ENCODE data around the gene GPX5. TPM values are rescaled to one million over a fixed set of nuclear protein-coding genes. Genes with fewer than 3 reads are reported as not detected.

Gene GPX5
- total RNA-seq, 1 donor from 2014 or later = not detected

DNA sequence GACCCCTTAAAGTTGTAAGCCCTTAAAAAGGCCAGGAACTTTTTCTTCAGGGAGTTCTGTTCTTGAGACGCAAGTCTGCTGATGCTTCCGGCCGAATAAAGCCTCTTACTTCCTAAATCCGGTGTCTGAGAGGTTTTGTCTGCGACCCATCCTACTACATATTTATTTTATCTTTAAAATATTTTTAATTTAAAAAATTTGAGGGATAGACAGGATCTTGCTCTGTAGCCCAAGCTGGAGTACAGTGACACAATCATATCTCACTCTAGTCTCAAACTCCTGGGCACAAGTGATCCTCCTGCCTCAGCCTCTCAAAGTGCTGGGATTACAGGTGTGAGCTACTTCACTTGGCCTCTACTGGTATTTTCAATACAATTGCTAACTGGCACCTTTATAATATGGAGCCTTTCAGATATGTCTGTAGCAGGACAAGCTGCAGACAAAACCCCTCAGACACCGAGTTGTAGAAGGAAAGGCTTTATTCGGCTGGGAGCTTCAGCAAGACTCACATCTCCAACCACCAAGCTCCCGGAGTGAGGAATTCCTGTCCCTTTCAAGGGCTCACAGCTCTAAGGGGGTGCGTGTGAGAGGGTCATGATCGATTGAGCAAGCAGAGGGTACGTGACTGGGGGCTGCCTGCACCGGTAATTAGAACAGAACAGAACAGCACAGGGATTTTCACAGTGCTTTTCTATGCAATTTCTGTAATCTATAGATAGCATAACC lies 41.0 kb downstream of the GPX5 start:
- no peaks in the 10 kb centered on the region for H3K4me1 ChIP-seq
- H3K27ac ChIP-seq = no peak overlapping the region
- H3K9me3 ChIP-seq = no peaks in the 10 kb centered on the region
- ATAC-seq (no peak), DNase-seq (no peak)
- peaks cover 5% of the 10 kb centered on the region for H3K27me3 ChIP-seq (ENCODE audit: low read depth)
- H3K4me3 ChIP-seq = no peak overlapping the region
- intact Hi-C loops (cut with DNase I) = no loop called here
- no peaks in the 10 kb centered on the region for H3K36me3 ChIP-seq
- TF ChIP-seq, protein P1, sequence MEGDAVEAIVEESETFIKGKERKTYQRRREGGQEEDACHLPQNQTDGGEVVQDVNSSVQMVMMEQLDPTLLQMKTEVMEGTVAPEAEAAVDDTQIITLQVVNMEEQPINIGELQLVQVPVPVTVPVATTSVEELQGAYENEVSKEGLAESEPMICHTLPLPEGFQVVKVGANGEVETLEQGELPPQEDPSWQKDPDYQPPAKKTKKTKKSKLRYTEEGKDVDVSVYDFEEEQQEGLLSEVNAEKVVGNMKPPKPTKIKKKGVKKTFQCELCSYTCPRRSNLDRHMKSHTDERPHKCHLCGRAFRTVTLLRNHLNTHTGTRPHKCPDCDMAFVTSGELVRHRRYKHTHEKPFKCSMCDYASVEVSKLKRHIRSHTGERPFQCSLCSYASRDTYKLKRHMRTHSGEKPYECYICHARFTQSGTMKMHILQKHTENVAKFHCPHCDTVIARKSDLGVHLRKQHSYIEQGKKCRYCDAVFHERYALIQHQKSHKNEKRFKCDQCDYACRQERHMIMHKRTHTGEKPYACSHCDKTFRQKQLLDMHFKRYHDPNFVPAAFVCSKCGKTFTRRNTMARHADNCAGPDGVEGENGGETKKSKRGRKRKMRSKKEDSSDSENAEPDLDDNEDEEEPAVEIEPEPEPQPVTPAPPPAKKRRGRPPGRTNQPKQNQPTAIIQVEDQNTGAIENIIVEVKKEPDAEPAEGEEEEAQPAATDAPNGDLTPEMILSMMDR (IDR thresholded peaks at IDR 0.05) = no peak

DNA sequence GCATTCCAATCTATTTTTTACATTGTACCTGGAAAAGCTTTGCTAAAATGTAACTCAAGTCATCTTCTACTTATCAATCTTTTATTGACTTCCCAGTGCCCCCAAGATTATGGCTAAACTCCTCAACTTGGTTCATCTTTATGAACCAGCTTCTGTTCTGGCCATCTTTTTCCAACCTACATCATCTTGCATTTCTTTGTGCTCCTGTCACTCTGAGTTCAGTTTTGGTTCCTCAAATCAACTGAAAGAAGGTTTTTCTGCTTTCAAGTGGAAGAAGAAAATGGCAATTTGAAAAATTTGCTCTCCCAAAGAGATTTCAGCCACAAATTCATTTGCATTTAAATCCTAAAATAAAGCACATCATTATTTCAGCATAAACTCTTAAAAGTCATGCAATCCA lies 41.8 kb downstream of the GPX5 start:
- TF ChIP-seq, protein P1 (IDR thresholded peaks at IDR 0.05) = no peak
- no peaks in the 10 kb centered on the region for H3K9me3 ChIP-seq
- DNase-seq = no peak
- no peaks in the 10 kb centered on the region for H3K4me1 ChIP-seq
- H3K27me3 ChIP-seq (ENCODE audit: low read depth) = peaks cover 5% of the 10 kb centered on the region
- H3K4me3 ChIP-seq = no peak overlapping the region
- ATAC-seq = no peak
- no peak overlapping the region for H3K27ac ChIP-seq
- H3K36me3 ChIP-seq = no peaks in the 10 kb centered on the region
- intact Hi-C loops (cut with DNase I) = no loop called here

DNA sequence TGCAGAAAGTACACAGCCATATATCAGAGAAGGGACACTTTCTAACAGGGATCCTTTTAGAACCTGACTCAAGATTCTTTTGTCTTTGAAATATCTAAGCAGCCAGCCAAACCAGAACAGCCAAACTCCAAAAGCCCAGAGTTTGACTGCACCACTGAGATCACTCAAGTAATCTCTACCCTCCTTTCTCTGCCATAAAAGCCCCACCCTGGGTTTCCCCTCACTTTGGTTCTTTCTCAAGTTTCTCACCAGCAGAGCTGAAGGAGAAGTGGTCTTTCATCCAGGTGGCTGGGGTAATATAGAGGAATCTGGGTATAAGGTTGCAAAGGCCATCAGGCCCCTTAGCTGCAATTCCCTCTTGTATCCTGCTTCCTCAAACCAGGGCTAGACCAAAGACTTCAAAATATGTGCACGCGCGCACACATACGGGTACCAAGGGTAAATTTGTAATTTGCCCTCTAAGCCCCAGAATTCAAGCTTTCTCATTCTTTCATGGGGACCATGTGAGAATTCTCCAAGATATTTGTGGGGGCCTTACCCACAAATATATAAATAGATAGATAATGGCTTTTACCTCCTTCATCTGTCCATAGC lies 42.9 kb downstream of the GPX5 start:
- Histone ChIP-seq H3K36me3 (no peaks in the 10 kb centered on the region), H3K27me3 (ENCODE audit: low read depth) (peaks cover 5% of the 10 kb centered on the region), H3K9me3 (no peaks in the 10 kb centered on the region), H3K4me1 (no peaks in the 10 kb centered on the region), H3K27ac (no peak overlapping the region), H3K4me3 (no peak overlapping the region)
- intact Hi-C loops (cut with DNase I) = no loop called here
- TF ChIP-seq, protein P1 (IDR thresholded peaks at IDR 0.05) = no peak
- no peak for DNase-seq
- no peak for ATAC-seq

DNA sequence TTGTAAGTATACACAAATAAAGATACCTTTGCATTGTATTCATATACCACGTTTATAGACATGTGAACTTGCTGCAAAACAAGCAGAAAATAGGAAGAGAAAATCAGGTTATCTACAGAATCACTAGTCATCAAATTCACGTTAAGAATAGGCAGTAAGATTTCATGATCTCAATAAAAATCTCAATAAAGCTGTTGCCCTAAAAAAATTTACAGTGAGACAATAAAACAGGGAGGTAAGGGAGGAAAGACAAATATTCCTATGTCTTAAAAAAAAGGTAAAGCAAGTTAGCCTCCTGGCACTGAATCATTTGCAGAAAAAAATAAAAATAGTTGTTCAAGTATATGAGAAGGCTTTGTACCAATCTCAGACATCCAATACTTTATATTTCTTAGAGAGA lies 44.1 kb downstream of the GPX5 start:
- H3K9me3 ChIP-seq = no peaks in the 10 kb centered on the region
- no peaks in the 10 kb centered on the region for H3K4me1 ChIP-seq
- TF ChIP-seq, protein P1 (IDR thresholded peaks at IDR 0.05) = no peak
- H3K4me3 ChIP-seq = no peak overlapping the region
- H3K27ac ChIP-seq = no peak overlapping the region
- DNase-seq (no peak), ATAC-seq (no peak)
- intact Hi-C loops (cut with DNase I) = no loop called here
- no peaks in the 10 kb centered on the region for H3K36me3 ChIP-seq
- H3K27me3 ChIP-seq (ENCODE audit: low read depth) = peaks cover 5% of the 10 kb centered on the region

DNA sequence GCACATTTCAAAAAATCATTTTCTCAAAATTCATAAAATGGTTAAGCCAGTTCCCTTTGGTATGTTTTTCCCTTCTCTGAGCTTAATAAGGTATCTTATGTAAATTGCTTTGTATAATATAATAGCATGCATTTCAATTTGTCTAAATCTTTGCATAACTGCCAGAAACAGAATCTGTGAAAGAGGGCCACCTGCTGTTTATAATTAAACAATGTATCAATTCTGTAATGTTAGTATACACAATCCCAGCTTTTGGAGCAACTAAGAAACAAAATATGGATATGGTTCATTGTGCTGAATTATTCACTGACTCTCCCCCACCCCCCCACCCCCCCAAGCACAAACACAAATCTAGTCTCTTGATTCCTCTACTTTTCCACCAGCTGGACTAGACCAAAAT lies 54.8 kb downstream of the GPX5 start:
- Histone ChIP-seq H3K36me3 (no peaks in the 10 kb centered on the region), H3K27me3 (ENCODE audit: low read depth) (no peaks in the 10 kb centered on the region), H3K4me3 (no peak overlapping the region), H3K27ac (no peak overlapping the region), H3K4me1 (no peaks in the 10 kb centered on the region), H3K9me3 (no peaks in the 10 kb centered on the region)
- DNase-seq = no peak
- intact Hi-C loops (cut with DNase I) = no loop called here
- no peak for ATAC-seq
- TF ChIP-seq, protein P1 (IDR thresholded peaks at IDR 0.05) = no peak
